Measurements from ENCODE around the gene IRF2. TPM values are rescaled to one million over a fixed set of nuclear protein-coding genes. Genes with fewer than 3 reads are reported as not detected.

IRF2 gene
- total and polyA plus RNA-seq, 2 donors from 2014 or later, result 16.8 to 42.8 TPM

- Histone ChIP-seq H3K27ac (ENCODE audit: low read depth in 2 of 2, low read length in 2 of 2) (no peak overlapping the region), H3K27me3 (ENCODE audit: control insufficient read depth, insufficient read depth, low read length) (no peaks in the 10 kb centered on the region)
- FAIRE-seq, result no peak
These were observed 116.6 kb downstream of the IRF2 start for GRCh38 chr4:184357772-184358171.

GRCh38 chr4:184357165-184357564 is 117.2 kb downstream of the IRF2 start:
- DNase-seq (no peak), FAIRE-seq (no peak)
- TF ChIP-seq CTCF (IDR thresholded peaks at IDR 0.05; ENCODE audit: borderline replicate concordance, extremely low read depth, insufficient read depth), result no peak
- no peaks in the 10 kb centered on the region for H3K9me3 ChIP-seq (ENCODE audit: control insufficient read depth in 2 of 3, insufficient read depth in 1 of 3, low read length in 3 of 3)
- no peak overlapping the region for H3K4me3 ChIP-seq (ENCODE audit: low read length in 3 of 3)
- intact Hi-C loops (cut with DNase I), result no loop called here
- H3K36me3 ChIP-seq (ENCODE audit: control insufficient read depth in 2 of 3, insufficient read depth in 3 of 3, low read length in 3 of 3), result no peaks in the 10 kb centered on the region
- peaks cover 0 to 11% (median 5%) of the 10 kb centered on the region in 3 donors for H3K4me1 ChIP-seq (ENCODE audit: control insufficient read depth in 2 of 3, insufficient read depth in 2 of 3, low read depth in 1 of 3, low read length in 3 of 3)
- no peaks in the 10 kb centered on the region for H3K27me3 ChIP-seq (ENCODE audit: control insufficient read depth, insufficient read depth, low read length)
- no peak overlapping the region for H3K27ac ChIP-seq (ENCODE audit: low read depth in 2 of 2, low read length in 2 of 2)
- no peak overlapping the region for H3K9ac ChIP-seq (ENCODE audit: low read length in 3 of 3)

More at GRCh38 chr4:184357772-184358171, 116.6 kb downstream of the IRF2 start:
- DNase-seq, result no peak
- no peak overlapping the region for H3K9ac ChIP-seq (ENCODE audit: low read length in 3 of 3)
- no peak for TF ChIP-seq CTCF (IDR thresholded peaks at IDR 0.05; ENCODE audit: borderline replicate concordance, extremely low read depth, insufficient read depth)
- intact Hi-C loops (cut with DNase I), result no loop called here
- no peak overlapping the region for H3K4me3 ChIP-seq (ENCODE audit: low read length in 3 of 3)
- no peaks in the 10 kb centered on the region for H3K9me3 ChIP-seq (ENCODE audit: control insufficient read depth in 2 of 3, insufficient read depth in 1 of 3, low read length in 3 of 3)
- no peaks in the 10 kb centered on the region for H3K36me3 ChIP-seq (ENCODE audit: control insufficient read depth in 2 of 3, insufficient read depth in 3 of 3, low read length in 3 of 3)
- peaks cover 0 to 11% (median 7%) of the 10 kb centered on the region in 3 donors for H3K4me1 ChIP-seq (ENCODE audit: control insufficient read depth in 2 of 3, insufficient read depth in 2 of 3, low read depth in 1 of 3, low read length in 3 of 3)

GRCh38 chr4:184356366-184356765 is 118.0 kb downstream of the IRF2 start:
- H3K27ac ChIP-seq (ENCODE audit: low read depth in 2 of 2, low read length in 2 of 2), result no peak overlapping the region
- no peak for TF ChIP-seq CTCF (IDR thresholded peaks at IDR 0.05; ENCODE audit: borderline replicate concordance, extremely low read depth, insufficient read depth)
- DNase-seq, result no peak
- H3K9me3 ChIP-seq (ENCODE audit: control insufficient read depth in 2 of 3, insufficient read depth in 1 of 3, low read length in 3 of 3), result no peaks in the 10 kb centered on the region
- intact Hi-C loops (cut with DNase I), result no loop called here
- peaks cover 0 to 6% (median 5%) of the 10 kb centered on the region in 3 donors for H3K4me1 ChIP-seq (ENCODE audit: control insufficient read depth in 2 of 3, insufficient read depth in 2 of 3, low read depth in 1 of 3, low read length in 3 of 3)
- FAIRE-seq, result no peak
- no peak overlapping the region for H3K9ac ChIP-seq (ENCODE audit: low read length in 3 of 3)
- H3K36me3 ChIP-seq (ENCODE audit: control insufficient read depth in 2 of 3, insufficient read depth in 3 of 3, low read length in 3 of 3), result no peaks in the 10 kb centered on the region
- H3K27me3 ChIP-seq (ENCODE audit: control insufficient read depth, insufficient read depth, low read length), result no peaks in the 10 kb centered on the region
- H3K4me3 ChIP-seq (ENCODE audit: low read length in 3 of 3), result no peak overlapping the region

- no peak for FAIRE-seq
- no peak overlapping the region for H3K4me3 ChIP-seq (ENCODE audit: low read length in 3 of 3)
- TF ChIP-seq CTCF (IDR thresholded peaks at IDR 0.05; ENCODE audit: borderline replicate concordance, extremely low read depth, insufficient read depth), result no peak
- DNase-seq, result no peak
- H3K27ac ChIP-seq (ENCODE audit: low read depth in 2 of 2, low read length in 2 of 2), result no peak overlapping the region
- H3K4me1 ChIP-seq (ENCODE audit: control insufficient read depth in 2 of 3, insufficient read depth in 2 of 3, low read depth in 1 of 3, low read length in 3 of 3), result peaks cover 0 to 6% (median 5%) of the 10 kb centered on the region in 3 donors
- no peaks in the 10 kb centered on the region for H3K36me3 ChIP-seq (ENCODE audit: control insufficient read depth in 2 of 3, insufficient read depth in 3 of 3, low read length in 3 of 3)
- no peak overlapping the region for H3K9ac ChIP-seq (ENCODE audit: low read length in 3 of 3)
- intact Hi-C loops (cut with DNase I), result no loop called here
- H3K9me3 ChIP-seq (ENCODE audit: control insufficient read depth in 2 of 3, insufficient read depth in 1 of 3, low read length in 3 of 3), result no peaks in the 10 kb centered on the region
- no peaks in the 10 kb centered on the region for H3K27me3 ChIP-seq (ENCODE audit: control insufficient read depth, insufficient read depth, low read length)
These were observed 118.5 kb downstream of the IRF2 start for GRCh38 chr4:184355857-184356256.
